SK-MEL-5 (cell line): ENCODE results near the gene WNT8B. TPM values are rescaled to one million over a fixed set of nuclear protein-coding genes. Genes with fewer than 3 reads are reported as not detected.

Experiments used
- DNase-seq: peaks from one replicate; pipeline ENCODE4 v3.0.0-alpha.2; 2016; ENCODE audit warnings: low read depth, low spot score
- in situ Hi-C: cut with HindIII; loops from 2 replicates; pipeline ENCODE4 v1.10.0; 2016; ENCODE audit warnings: low sequenced_read_pairs, high pct_unique_total_duplicates, low pct_unique_long_range_greater_than_20kb
- total RNA-seq: library from RNA; depleted of rRNA; stranded (reverse); fragments of >200 nt; shearing (Covaris generic); gene quantifications from 2 replicates; pipeline ENCODE4 v1.2.3, GENCODE V29; 2014; rRNA removed

Gene WNT8B
- total RNA-seq, 1 experiment from 2014 or later: not detected

DNA sequence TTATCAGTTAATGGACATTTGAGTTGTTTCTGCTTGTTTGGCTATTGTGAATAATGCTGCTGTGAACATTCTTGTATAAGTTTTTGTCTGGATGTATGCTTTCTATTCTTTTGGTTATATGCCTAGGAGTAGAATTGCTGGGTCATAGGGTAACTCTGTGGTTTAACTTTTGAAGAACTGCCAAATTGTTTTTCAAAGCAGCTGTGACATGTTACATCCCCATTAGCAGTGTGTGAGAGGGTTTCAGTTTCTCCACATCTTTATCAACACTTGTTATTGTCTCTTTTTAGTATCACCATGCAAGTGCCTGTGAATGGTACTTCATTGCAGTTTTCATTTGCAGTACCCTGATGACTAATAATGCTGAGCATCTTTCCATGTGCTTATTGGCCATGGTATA lies 69.0 kb downstream of the WNT8B start:
- no peak for DNase-seq
- in situ Hi-C loops: no loop called here

Other genes with a start within 250 kb of the WNT8B start
- 26.3 and 27.3 TPM in 2 replicates for gene CHUK, start 233.4 kb upstream of the WNT8B start, total RNA-seq
- gene CWF19L1, start 195.4 kb upstream of the WNT8B start, total RNA-seq: 33.6 and 40.8 TPM in 2 replicates
- gene BLOC1S2, start 176.3 kb upstream of the WNT8B start, total RNA-seq: 48.6 and 55.5 TPM in 2 replicates
- not detected in 2 replicates for gene PKD2L1, start 132.8 kb upstream of the WNT8B start, total RNA-seq
- gene SCD, start 115.8 kb upstream of the WNT8B start, total RNA-seq: 867 and 870 TPM in 2 replicates
- gene SEC31B, start 56.9 kb downstream of the WNT8B start, total RNA-seq: 0.48 and 0.66 TPM in 2 replicates
- gene NDUFB8, start 66.9 kb downstream of the WNT8B start, total RNA-seq: 447 and 448 TPM in 2 replicates
- 3.7 and 12.8 TPM in 2 replicates for gene HIF1AN, start 72.9 kb downstream of the WNT8B start, total RNA-seq